GM19452 (cell line): ENCODE data around the gene EVI5.
A peak's percentile ranks its signal among the peaks of the same experiment; 100 is the strongest.

ENCODE experiments used
- ATAC-seq: cut with Tn5 transposase; IDR thresholded peaks from one replicate; pipeline ENCODE4 v1.9.1; 2021; ENCODE audit not compliant: unreplicated experiment

Gene EVI5

GRCh38 chr1:92465256-92465647 lies 319.7 kb downstream of the EVI5 start:
- no peak for ATAC-seq

GRCh38 chr1:92464588-92465255 lies 320.2 kb downstream of the EVI5 start:
- no peak for ATAC-seq

DNA sequence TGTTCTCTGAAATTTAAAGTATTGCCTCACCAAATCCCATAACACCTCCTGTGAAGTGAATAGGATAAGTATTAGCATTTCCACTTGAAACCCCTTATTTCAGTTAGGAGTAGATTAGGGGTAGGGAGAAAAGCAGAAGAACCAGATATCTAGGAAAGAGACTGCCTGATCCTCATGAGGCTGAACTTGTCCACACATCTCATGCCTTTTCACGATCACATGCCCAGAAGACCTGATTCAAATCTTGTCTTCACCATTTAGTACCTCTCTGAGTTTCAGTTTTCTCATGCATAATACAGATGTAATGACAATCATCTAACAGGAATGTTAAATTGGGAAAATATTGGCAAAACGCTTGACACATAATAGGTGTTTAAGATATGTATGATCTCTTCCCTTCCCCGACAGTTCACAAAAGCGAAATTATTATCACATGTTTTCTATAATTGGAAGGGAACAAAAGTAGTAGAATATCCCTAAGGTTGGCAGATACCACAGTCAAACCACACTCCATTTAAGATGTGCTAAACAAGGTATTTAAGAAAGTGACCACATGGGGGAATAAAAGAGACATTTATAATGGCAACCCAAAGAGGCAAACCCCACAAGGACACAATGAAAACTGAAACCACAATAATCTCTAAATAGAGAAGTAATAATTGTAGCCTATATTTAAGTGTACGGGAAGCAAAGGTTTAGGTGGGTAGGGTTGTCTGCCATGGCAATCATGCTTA lies 323.4 kb downstream of the EVI5 start:
- peak; percentile 63 for ATAC-seq

DNA sequence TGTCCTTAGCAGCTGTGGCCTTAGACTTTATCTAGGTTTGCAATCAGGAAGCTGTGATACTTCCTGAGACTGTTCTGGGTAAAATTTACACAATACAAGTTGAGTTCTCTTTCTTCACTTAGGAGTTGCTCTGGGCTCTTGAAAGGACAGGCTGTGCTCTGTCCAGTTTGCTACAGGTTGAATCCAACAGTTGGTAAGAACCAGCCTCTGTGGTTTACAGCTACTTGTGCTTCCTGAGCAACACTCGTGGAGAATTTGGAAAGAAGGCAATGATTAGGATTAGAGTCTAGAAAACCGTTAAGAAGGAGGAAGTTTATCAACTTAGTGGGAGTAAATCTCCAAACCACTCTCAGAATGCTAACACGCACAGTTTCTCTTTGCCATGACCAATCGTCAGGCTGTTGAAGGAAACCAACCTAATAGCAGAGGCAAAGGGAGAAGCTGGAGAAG lies 325.0 kb downstream of the EVI5 start:
- ATAC-seq, result no peak
